Esophagus muscularis mucosa (tissue), 4 donors: ENCODE data around the gene ATP8B3.

Experiments
- CTCF ChIP-seq, 3 experiments: fragments of 200-600 bp in 2 of 3; fragments of 450-650 bp in 1 of 3; sonication (generic) in 2 of 3; IDR thresholded peaks; one replicate each; pipeline ENCODE4 v1.5.1; 2017 to 2019; ENCODE audit warnings: antibody characterized with exemption in 3 of 3, mild to moderate bottlenecking in 2 of 3, moderate library complexity in 1 of 3
- EP300 ChIP-seq: sonication (generic); formaldehyde crosslinking; IDR thresholded peaks from one replicate; pipeline ENCODE4 v1.6.1; 2017; ENCODE audit warnings: antibody characterized with exemption
- POLR2AphosphoS5 ChIP-seq, 2 donors: sonication (generic); formaldehyde crosslinking; IDR thresholded peaks; one replicate each; pipeline ENCODE4 v1.6.1; 2017; ENCODE audit warnings: antibody characterized with exemption in 2 of 2

GRCh38 chr19:1749373-1750342, 62.4 kb downstream of the ATP8B3 start:
- TF ChIP-seq POLR2AphosphoS5 (IDR thresholded peaks at IDR 0.05) (no peak), CTCF (IDR thresholded peaks at IDR 0.05) (no peak), EP300 (no peak)
